GM21423 (cell line): ENCODE data around the gene KLB.
"Not testable (repeated sequence)": the region's sequence is repeated elsewhere in the genome, so short reads cannot be mapped to it uniquely, and the experiment has no call there.

ENCODE experiments used
- ATAC-seq: cut with Tn5 transposase; IDR thresholded peaks from one replicate; pipeline ENCODE4 v1.9.1; 2021; ENCODE audit warnings: mild to moderate bottlenecking, moderate library complexity; ENCODE audit not compliant: unreplicated experiment

KLB gene

DNA sequence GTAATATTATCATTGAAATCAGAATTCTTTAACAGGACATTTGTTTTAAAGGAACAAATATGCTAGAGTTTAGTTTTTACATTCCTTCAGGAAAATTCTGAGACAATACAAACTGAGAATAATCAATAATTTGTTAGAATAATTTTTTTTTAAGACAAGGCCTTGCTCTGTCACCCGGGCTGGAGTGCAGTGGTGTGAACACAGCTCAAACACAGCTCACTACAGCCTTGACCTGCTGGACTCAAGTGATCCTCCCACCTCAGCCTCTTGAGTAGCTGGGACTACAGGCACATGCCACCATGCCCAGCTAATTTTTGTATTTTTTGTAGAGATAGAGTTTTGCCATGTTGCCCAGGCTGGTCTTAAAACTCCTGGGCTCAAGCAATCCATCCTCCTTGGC is 18.6 kb downstream of the KLB start:
- not testable (repeated sequence) for ATAC-seq

DNA sequence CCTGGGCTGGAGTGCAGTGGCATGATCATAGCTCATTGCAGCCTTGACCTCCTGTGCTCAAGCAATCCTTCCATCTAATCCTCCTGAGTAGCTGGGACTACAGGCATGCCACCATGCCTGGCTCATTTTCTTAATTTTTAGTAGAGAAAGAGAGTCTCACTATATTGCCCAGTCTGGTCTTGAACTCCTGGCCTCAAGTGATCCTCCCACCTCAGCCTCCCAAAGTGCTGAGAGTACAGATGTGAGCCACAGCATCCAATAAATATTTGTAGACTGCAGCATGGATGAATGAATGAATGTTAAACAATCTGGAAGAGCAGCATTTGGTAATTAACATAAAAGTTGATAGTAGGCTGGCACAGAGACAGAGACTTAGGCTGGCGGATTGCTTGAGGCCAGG is 20.0 kb downstream of the KLB start:
- ATAC-seq = no peak

GRCh38 chr4:39427520-39428114 is 20.9 kb downstream of the KLB start:
- no peak for ATAC-seq

DNA sequence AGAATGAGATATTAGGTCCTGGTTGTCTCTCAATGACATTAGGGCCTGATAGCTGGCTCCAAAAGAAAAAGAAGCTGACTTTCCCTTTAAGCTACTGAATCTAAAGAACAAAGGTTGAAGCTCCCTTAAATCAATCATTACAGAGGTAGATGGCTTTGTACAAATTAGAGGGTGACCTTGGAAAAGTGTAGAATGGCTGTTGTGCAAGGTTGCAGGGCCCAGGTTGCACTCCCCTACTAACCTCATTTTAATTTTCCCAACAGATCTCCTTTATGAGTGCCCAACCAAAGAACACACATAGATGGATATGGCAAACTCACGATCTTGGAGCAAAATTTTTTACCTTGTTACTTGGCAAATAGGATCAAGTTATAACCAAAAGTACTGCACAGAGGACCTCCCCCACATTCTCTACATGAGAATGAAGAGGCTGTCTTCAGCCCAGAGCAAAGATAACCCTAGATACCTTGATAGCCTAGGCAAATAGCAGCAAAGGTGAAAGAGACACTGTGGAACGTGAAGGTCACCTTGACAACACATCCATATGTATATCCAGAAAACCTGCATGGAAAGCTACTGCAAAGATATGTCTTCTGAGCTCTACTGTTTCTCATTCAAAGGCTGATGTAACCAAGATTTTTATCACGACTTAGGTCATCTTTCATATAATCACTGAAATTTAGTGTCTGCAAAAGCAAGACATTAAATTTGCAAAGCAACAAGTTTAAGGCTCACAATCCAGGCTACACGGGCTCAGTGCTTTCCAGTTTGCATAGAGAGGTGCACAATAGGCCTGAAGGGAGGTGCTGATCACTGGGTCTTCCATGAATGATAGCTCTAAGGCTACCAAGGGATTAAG is 23.0 kb downstream of the KLB start:
- no peak for ATAC-seq

GRCh38 chr4:39433878-39434492 is 27.3 kb downstream of the KLB start:
- no peak for ATAC-seq

DNA sequence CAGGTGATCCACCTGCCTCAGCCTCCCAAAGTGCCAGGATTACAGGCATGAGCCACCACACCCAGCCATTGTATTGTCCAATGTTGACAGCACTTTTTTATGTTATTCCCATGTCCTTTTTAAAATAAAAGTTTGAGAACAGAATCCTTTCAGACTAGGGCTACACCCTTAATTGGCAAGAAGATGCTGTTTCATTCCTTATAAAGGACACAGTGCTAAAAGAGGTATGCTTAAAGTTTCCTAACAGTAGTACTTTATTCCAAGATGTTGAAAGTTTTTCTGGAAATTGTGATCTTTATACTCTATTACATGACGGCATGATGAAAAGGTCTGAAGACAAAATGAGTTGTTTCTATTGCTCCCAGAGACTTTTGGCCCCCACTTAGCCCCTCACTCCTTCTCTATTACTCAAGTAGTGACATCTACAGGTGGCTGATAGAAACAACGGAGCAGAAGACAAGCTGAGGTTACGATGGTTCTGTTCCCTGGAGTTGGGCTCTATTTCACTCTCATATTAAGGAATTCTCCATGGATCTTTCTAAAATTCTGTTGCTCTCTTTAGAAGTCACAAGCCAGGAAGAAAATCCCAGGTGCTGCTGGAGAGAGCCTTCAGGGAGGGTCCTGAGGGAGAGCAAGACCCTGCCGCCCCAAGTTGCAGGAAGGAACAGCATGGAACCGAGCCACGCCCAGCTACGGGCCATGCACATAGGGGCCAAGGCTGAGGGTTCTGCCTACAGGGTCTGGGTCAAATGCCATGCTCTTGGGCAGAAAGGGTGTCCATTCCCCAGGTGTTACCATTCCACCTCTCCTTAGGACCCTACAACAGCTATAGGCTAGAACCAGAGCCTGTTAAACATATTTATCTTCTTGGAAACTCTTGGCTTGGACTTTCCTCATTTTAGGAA is 29.2 kb downstream of the KLB start:
- ATAC-seq = no peak

DNA sequence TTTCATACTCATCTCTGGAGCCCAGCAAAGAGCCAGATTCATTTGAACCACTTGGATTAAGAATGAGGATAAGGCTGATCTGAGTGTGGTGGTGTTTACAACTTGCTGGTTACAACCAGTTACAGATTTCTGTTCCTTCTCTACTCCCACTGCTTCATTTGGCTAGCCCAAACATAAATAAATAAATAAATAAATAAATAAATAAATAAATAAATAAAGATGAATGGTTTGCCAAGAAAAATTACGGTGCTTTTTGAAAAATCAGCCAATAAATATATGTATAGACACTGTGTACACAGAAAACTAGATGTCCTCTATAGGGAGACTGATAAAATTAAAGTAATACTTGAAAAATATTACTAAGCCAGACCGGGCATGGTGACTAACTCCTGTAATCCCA is 34.9 kb downstream of the KLB start:
- no peak for ATAC-seq

DNA sequence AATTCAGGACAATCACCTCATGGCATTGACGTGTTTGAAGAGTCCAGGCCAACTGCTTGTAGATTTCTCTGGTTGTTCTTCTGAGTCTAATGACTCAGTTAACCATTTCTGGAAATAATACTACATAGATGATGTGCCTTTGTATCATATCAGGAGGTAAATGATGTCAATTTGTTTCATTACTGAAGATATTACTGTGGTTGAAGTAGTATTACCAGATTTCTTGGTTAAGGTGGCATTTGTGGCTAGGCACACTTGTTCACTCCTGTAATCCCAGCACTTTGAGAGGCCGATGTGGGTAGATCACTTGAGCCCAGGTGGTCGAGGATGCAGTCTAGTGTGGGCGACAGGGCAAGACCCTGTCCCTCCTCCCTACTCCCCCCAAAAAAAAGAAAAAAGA is 36.3 kb downstream of the KLB start:
- ATAC-seq = no peak

- no peak for ATAC-seq
Measured at GRCh38 chr4:39446483-39446841, 39.7 kb downstream of the KLB start.

GRCh38 chr4:39446842-39447573 is 40.3 kb downstream of the KLB start:
- ATAC-seq = peak; percentile 84

GRCh38 chr4:39450618-39451017 is 43.9 kb downstream of the KLB start:
- no peak for ATAC-seq

GRCh38 chr4:39451423-39452023 is 44.8 kb downstream of the KLB start:
- no peak for ATAC-seq

DNA sequence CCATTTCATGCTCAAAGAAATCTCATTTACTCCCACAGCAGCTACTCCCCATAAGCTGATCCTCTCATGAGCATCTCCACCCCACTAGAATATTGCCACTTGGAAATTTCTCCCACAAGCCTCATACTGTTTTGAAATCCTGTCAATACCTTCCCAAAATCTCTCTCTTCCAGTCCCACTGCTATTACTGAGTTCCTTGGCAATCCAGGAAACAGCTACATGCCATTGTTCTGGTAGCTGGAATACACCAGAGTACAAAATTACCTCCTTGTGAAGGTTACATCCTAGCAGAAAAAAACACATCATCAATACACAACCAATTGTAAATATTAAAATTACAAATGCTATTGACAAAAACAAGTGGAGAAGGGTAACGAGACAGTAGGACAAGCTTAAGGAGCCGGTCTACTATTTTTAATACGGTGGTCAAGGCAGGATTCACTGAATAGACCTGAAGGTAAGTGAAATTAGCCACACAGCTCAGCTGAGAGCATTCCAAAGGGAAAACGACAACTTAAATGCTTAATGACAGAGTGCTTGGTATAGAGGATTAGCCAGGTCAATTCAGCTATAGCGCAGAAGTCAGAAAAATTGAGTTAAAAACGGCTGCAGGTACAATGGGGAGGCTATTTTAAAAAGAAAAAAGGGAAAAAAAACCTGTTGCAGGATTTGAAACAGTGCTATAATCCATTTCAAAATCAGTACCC is 45.6 kb downstream of the KLB start:
- no peak for ATAC-seq

DNA sequence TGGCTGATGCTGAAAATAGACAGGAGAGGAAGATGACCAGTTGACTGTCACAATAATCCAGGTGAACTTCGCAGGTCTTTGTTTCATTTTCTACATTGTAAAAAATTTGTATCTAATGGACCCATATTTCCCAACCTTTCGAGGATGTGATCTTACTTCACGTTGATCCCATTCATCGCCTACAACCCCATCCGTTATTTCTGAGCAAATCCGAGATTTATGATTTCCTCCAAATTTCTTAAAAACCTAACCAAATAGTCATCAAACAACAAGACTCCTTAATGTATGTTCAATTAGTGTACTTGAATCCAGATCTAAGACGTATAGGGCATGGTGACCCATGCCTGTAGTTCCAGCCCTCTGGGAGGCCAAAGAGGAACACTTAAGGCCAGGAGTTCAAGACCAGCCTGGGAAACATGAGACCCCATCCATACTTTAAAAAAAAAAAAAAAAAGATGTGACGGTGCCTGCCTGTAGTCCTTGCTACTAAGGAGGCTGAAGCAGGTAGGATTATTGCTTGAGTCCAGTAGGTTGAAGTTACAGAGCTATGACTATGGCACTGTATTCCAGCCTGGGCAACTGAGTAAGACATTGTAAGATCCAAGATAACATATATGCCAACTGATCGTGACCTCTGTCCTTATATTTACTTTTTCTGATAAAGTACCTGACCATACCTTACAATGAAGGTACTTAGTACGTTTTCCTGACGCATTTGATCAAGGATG is 46.3 kb downstream of the KLB start:
- no peak for ATAC-seq

- no peak for ATAC-seq
Measured at GRCh38 chr4:39453738-39454137, 47.0 kb downstream of the KLB start.

DNA sequence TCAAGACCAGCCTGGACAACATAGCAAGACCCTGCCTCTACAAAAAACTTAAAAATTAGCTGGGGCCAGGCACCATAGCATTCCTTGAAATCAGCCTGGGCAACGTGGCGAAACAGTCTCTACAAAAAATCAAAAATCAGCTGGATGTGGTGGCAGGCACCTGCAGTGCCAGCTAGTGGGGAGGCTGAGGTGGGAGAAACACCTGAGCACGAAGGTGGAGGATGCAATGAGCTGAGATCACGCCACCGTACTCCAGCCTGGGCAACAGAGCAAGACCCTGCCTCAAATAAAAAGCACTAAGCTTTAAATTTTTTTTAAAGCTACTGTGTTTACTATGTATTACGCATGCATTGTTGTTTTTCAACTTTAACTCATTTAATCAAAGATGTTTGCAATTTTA is 48.8 kb downstream of the KLB start:
- ATAC-seq = no peak

GRCh38 chr4:39456946-39457763 is 50.4 kb downstream of the KLB start:
- ATAC-seq = no peak

- not testable (repeated sequence) for ATAC-seq
Measured at GRCh38 chr4:39458161-39458504, 51.4 kb downstream of the KLB start.
